ENCODE measurements around the gene RMND5B. TPM values are rescaled to one million over a fixed set of nuclear protein-coding genes. Genes with fewer than 3 reads are reported as not detected.

RMND5B gene
- polyA plus RNA-seq, 1 of the 3 experiments (the other 2 are of a cell fraction) = 42.8 TPM

GRCh38 chr5:178177569-178177968 is 46.8 kb downstream of the RMND5B start (continued):
- no peak for TF ChIP-seq CTCF (IDR thresholded peaks at IDR 0.05)
- no peak for TF ChIP-seq GABPA (IDR thresholded peaks at IDR 0.05; ENCODE audit: low read depth)
- no peak for TF ChIP-seq TAF1 (IDR thresholded peaks at IDR 0.05; ENCODE audit: borderline replicate concordance, low read depth, low read length)

GRCh38 chr5:178180141-178180863 is 49.5 kb downstream of the RMND5B start:
- Histone ChIP-seq H3F3A (replicated peaks; ENCODE audit: insufficient read depth) (no peaks in the 10 kb centered on the region), H3K9me3 (no peaks in the 10 kb centered on the region), H3K9ac (no peak overlapping the region), H3K27me3 (ENCODE audit: insufficient read depth) (no peaks in the 10 kb centered on the region), H3K79me2 (ENCODE audit: insufficient read depth) (no peaks in the 10 kb centered on the region), H3K9me2 (no peaks in the 10 kb centered on the region), H3K4me2 (no peak overlapping the region), H3K4me3 (ENCODE audit: low read depth in 2 of 2, low read length in 1 of 2) (no peak overlapping the region), H4K20me1 (ENCODE audit: insufficient read depth) (no peaks in the 10 kb centered on the region), H3K27ac (ENCODE audit: low read depth in 2 of 2, low read length in 1 of 2) (no peak overlapping the region), H3K4me1 (ENCODE audit: control insufficient read depth in 1 of 2, insufficient read depth in 2 of 2, low read depth in 1 of 2, low read length in 1 of 2) (no peaks in the 10 kb centered on the region), H2AFZ (ENCODE audit: low read depth) (no peak overlapping the region), H3K36me3 (replicated peaks in 1 of 2; ENCODE audit: control insufficient read depth in 1 of 2, insufficient read depth in 2 of 2, low read length in 1 of 2) (no peaks in the 10 kb centered on the region)
- no peak for TF ChIP-seq ZBTB33 (IDR thresholded peaks at IDR 0.05; ENCODE audit: borderline replicate concordance, low read depth)
- no peak for TF ChIP-seq NFIC (IDR thresholded peaks at IDR 0.05; ENCODE audit: borderline replicate concordance)
- TF ChIP-seq MXI1 (IDR thresholded peaks at IDR 0.05; ENCODE audit: low read depth, low read length) = no peak
- no peak for TF ChIP-seq USF1 (IDR thresholded peaks at IDR 0.05; ENCODE audit: borderline replicate concordance, low read depth)
- no peak for TF ChIP-seq TCF12 (IDR thresholded peaks at IDR 0.05)
- TF ChIP-seq RCOR1 (IDR thresholded peaks at IDR 0.05; ENCODE audit: low read length) = no peak
- no peak for TF ChIP-seq SIN3A (IDR thresholded peaks at IDR 0.05; ENCODE audit: borderline replicate concordance, low read depth, low read length)
- no peak for DNase-seq
- ChIA-PET POLR2A (no interaction called here), CTCF (interaction anchor here (1.1 to 1.4 kb wide), 2 partner anchors 16 to 105 kb away, joined by 3 to 6 read pairs; no protein-coding TSS in a partner anchor)
- 48% methylated on average over 7 of the region's 9 CpGs for whole genome bisulfite sequencing (ENCODE audit: low lambda C conversion rate)
